ENCODE results near the gene SMIM17. TPM values are rescaled to one million over a fixed set of nuclear protein-coding genes. Genes with fewer than 3 reads are reported as not detected.

Gene SMIM17
- total RNA-seq, 3 donors from 2014 or later (not counting 1 experiment from before 2014, with no cell fraction given): 0.24 TPM; not detected in 2

GRCh38 chr19:56690670-56691069, 47.7 kb downstream of the SMIM17 start:
- ATAC-seq (no peak), DNase-seq (no peak)
- H3K36me3 Mint-ChIP-seq: no peaks in the 10 kb centered on the region
- peaks cover 3 to 10% of the 10 kb centered on the region in 2 donors for H3K9me3 Mint-ChIP-seq
- no peak for TF ChIP-seq CTCF (IDR thresholded peaks at IDR 0.05)
- H3K4me3 Mint-ChIP-seq: no peak overlapping the region
- 46% methylated on average over 9 of the region's 10 CpGs for WGBS (ENCODE audit: insufficient coverage)
- no peak overlapping the region for H3K27ac ChIP-seq (ENCODE audit: low read length)
- H3K27ac Mint-ChIP-seq: no peak overlapping the region
- H3K9me3 ChIP-seq (ENCODE audit: control insufficient read depth, insufficient read depth, low read length): peaks cover 14% of the 10 kb centered on the region
- no peaks in the 10 kb centered on the region for H3K27me3 Mint-ChIP-seq (ENCODE audit: low read depth in 2 of 2)
- H3K4me3 ChIP-seq (ENCODE audit: low read length): no peak overlapping the region
- no peaks in the 10 kb centered on the region for H3K27me3 ChIP-seq (ENCODE audit: control insufficient read depth, insufficient read depth, low read length)
- H3K4me1 ChIP-seq (ENCODE audit: control insufficient read depth, insufficient read depth, low read length): no peaks in the 10 kb centered on the region
- no peaks in the 10 kb centered on the region for H3K36me3 ChIP-seq (ENCODE audit: control insufficient read depth, insufficient read depth, low read length)
- no peaks in the 10 kb centered on the region for H3K4me1 Mint-ChIP-seq
- intact Hi-C loops (cut with micrococcal nuclease): no loop called here

GRCh38 chr19:56692206-56692895, 49.4 kb downstream of the SMIM17 start:
- Mint-ChIP-seq H3K4me3 (no peak overlapping the region), H3K27me3 (ENCODE audit: low read depth in 2 of 2) (no peaks in the 10 kb centered on the region), H3K27ac (no peak overlapping the region), H3K36me3 (no peaks in the 10 kb centered on the region), H3K4me1 (no peaks in the 10 kb centered on the region), H3K9me3 (peaks cover 4 to 5% of the 10 kb centered on the region in 2 donors)
- WGBS (ENCODE audit: insufficient coverage): 74% methylated on average over 8 of the region's 8 CpGs
- Histone ChIP-seq H3K4me3 (ENCODE audit: low read length) (no peak overlapping the region), H3K36me3 (ENCODE audit: control insufficient read depth, insufficient read depth, low read length) (no peaks in the 10 kb centered on the region), H3K27me3 (ENCODE audit: control insufficient read depth, insufficient read depth, low read length) (no peaks in the 10 kb centered on the region), H3K27ac (ENCODE audit: low read length) (no peak overlapping the region), H3K9me3 (ENCODE audit: control insufficient read depth, insufficient read depth, low read length) (peaks cover 12% of the 10 kb centered on the region), H3K4me1 (ENCODE audit: control insufficient read depth, insufficient read depth, low read length) (no peaks in the 10 kb centered on the region)
- TF ChIP-seq CTCF (IDR thresholded peaks at IDR 0.05): no peak
- ATAC-seq (no peak), DNase-seq (no peak)
- intact Hi-C loops (cut with micrococcal nuclease): no loop called here

GRCh38 chr19:56699552-56699951, 56.6 kb downstream of the SMIM17 start:
- no peaks in the 10 kb centered on the region for H3K4me1 Mint-ChIP-seq
- H3K27ac ChIP-seq (ENCODE audit: low read length): no peak overlapping the region
- ATAC-seq (no peak), DNase-seq (no peak)
- H3K27me3 Mint-ChIP-seq (ENCODE audit: low read depth in 2 of 2): no peaks in the 10 kb centered on the region
- H3K9me3 Mint-ChIP-seq: peaks cover 9 to 16% of the 10 kb centered on the region in 2 donors
- no peaks in the 10 kb centered on the region for H3K27me3 ChIP-seq (ENCODE audit: control insufficient read depth, insufficient read depth, low read length)
- H3K27ac Mint-ChIP-seq: no peak overlapping the region
- intact Hi-C loops (cut with micrococcal nuclease): no loop called here
- 83% methylated on average over 3 of the region's 3 CpGs for WGBS (ENCODE audit: insufficient coverage)
- no peak overlapping the region for H3K4me3 Mint-ChIP-seq
- TF ChIP-seq CTCF (IDR thresholded peaks at IDR 0.05): no peak
- H3K4me3 ChIP-seq (ENCODE audit: low read length): no peak overlapping the region
- H3K4me1 ChIP-seq (ENCODE audit: control insufficient read depth, insufficient read depth, low read length): no peaks in the 10 kb centered on the region
- H3K9me3 ChIP-seq (ENCODE audit: control insufficient read depth, insufficient read depth, low read length): peaks cover 7% of the 10 kb centered on the region
- H3K36me3 Mint-ChIP-seq: peaks cover 19% of the 10 kb centered on the region
- H3K36me3 ChIP-seq (ENCODE audit: control insufficient read depth, insufficient read depth, low read length): no peaks in the 10 kb centered on the region

- H3K4me1 Mint-ChIP-seq: no peaks in the 10 kb centered on the region
- Histone ChIP-seq H3K36me3 (ENCODE audit: control insufficient read depth, insufficient read depth, low read length) (no peaks in the 10 kb centered on the region), H3K27me3 (ENCODE audit: control insufficient read depth, insufficient read depth, low read length) (no peaks in the 10 kb centered on the region), H3K9me3 (ENCODE audit: control insufficient read depth, insufficient read depth, low read length) (peaks cover 10% of the 10 kb centered on the region), H3K27ac (ENCODE audit: low read length) (no peak overlapping the region), H3K4me1 (ENCODE audit: control insufficient read depth, insufficient read depth, low read length) (no peaks in the 10 kb centered on the region), H3K4me3 (ENCODE audit: low read length) (no peak overlapping the region)
- no peak for TF ChIP-seq CTCF (IDR thresholded peaks at IDR 0.05)
- peaks cover 15 to 16% of the 10 kb centered on the region in 2 donors for H3K9me3 Mint-ChIP-seq
- no peak overlapping the region for H3K4me3 Mint-ChIP-seq
- WGBS (ENCODE audit: insufficient coverage): no CpG with 5 or more reads among the region's 1 CpG
- no peak overlapping the region for H3K27ac Mint-ChIP-seq
- no peaks in the 10 kb centered on the region for H3K27me3 Mint-ChIP-seq (ENCODE audit: low read depth in 2 of 2)
- H3K36me3 Mint-ChIP-seq: peaks cover 19% of the 10 kb centered on the region
- ATAC-seq: no peak
- no peak for DNase-seq
- intact Hi-C loops (cut with micrococcal nuclease): no loop called here
Observed at GRCh38 chr19:56701895-56702294, 58.9 kb downstream of the SMIM17 start.

All from natural killer cell (primary cell).